ENCODE results near the gene CCDC116. TPM values are rescaled to one million over a fixed set of nuclear protein-coding genes. Genes with fewer than 3 reads are reported as not detected.

Gene CCDC116
- total and polyA plus RNA-seq, 9 donors, result 0.46 to 0.88 (median 0.67) TPM; not detected in 1

- Histone ChIP-seq H3K4me1 (ENCODE audit: insufficient read depth) (no peaks in the 10 kb centered on the region), H3K9me3 (no peaks in the 10 kb centered on the region), H3K36me3 (no peaks in the 10 kb centered on the region), H3K27ac (no peak overlapping the region), H3K4me3 (no peak overlapping the region), H3K27me3 (no peaks in the 10 kb centered on the region)
- 77 to 85% (median 81%) methylated on average over 24 of the region's 24 CpGs for WGBS, 3 donors
- intact Hi-C loops (cut with DNase I), result no loop called here
- TF ChIP-seq EP300 (IDR thresholded peaks at IDR 0.05) (no peak), CTCF (IDR thresholded peaks at IDR 0.05) (no peak), POLR2A (IDR thresholded peaks at IDR 0.05) (no peak)
- no peak for DNase-seq
Observed at GRCh38 chr22:21681566-21682370, 49.2 kb downstream of the CCDC116 start.

GRCh38 chr22:21682385-21683175, 50.0 kb downstream of the CCDC116 start:
- H3K27me3 ChIP-seq, result no peaks in the 10 kb centered on the region
- H3K4me3 ChIP-seq, result no peak overlapping the region
- no peak for DNase-seq
- WGBS, 3 donors, result 90 to 94% (median 90%) methylated on average over 19 to 20 of the region's 20 CpGs
- H3K9me3 ChIP-seq, result no peaks in the 10 kb centered on the region
- intact Hi-C loops (cut with DNase I), result no loop called here
- H3K4me1 ChIP-seq (ENCODE audit: insufficient read depth), result no peaks in the 10 kb centered on the region
- TF ChIP-seq POLR2A (IDR thresholded peaks at IDR 0.05) (no peak), EP300 (IDR thresholded peaks at IDR 0.05) (no peak), CTCF (IDR thresholded peaks at IDR 0.05) (no peak)
- no peaks in the 10 kb centered on the region for H3K36me3 ChIP-seq
- H3K27ac ChIP-seq, result no peak overlapping the region

DNA sequence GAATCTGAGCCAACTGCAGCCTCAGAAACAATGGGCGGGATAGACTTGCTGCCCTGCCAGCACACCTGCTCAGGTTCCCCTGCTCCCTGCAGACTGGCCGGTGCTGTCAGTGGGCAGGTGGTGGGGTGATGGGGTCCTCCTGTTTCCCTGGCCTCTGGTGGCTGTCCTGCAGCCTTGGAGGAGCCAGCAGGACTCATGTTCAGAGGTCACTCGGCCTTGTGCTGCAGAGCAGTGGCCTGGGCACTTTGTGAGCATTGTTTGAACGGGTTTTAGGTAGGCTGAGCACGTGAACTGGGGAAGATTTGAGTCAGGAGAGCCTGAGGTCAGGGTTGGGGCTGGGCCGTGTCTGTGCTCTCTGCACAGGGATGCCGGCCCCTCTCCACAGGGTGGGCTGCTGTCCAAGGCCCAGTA, 50.8 kb downstream of the CCDC116 start:
- DNase-seq, result no peak
- Histone ChIP-seq H3K27ac (no peak overlapping the region), H3K36me3 (no peaks in the 10 kb centered on the region), H3K27me3 (no peaks in the 10 kb centered on the region), H3K9me3 (no peaks in the 10 kb centered on the region), H3K4me1 (ENCODE audit: insufficient read depth) (no peaks in the 10 kb centered on the region), H3K4me3 (no peak overlapping the region)
- intact Hi-C loops (cut with DNase I), result no loop called here
- 85 to 95% (median 91%) methylated on average over 7 of the region's 7 CpGs for WGBS, 3 donors
- TF ChIP-seq CTCF (IDR thresholded peaks at IDR 0.05), result no peak

- no peaks in the 10 kb centered on the region for H3K27me3 ChIP-seq
- H3K27ac ChIP-seq, result no peak overlapping the region
- H3K36me3 ChIP-seq, result no peaks in the 10 kb centered on the region
- TF ChIP-seq EP300 (IDR thresholded peaks at IDR 0.05) (no peak), CTCF (IDR thresholded peaks at IDR 0.05) (no peak)
- H3K4me3 ChIP-seq, result no peak overlapping the region
- WGBS, 3 donors, result 88 to 92% (median 89%) methylated on average over 19 of the region's 19 CpGs
- intact Hi-C loops (cut with DNase I), result no loop called here
- no peaks in the 10 kb centered on the region for H3K9me3 ChIP-seq
- DNase-seq, result no peak
- H3K4me1 ChIP-seq (ENCODE audit: insufficient read depth), result no peaks in the 10 kb centered on the region
Observed at GRCh38 chr22:21684492-21685163, 52.1 kb downstream of the CCDC116 start.
